Natural killer cell treated with Interleukin-12 subunit alpha and Interleukin-12 subunit beta and Interleukin-15 and Interleukin-18, amount 100 ng/mL, for 72 hours (primary cell): ENCODE data around the gene USP24. TPM values are rescaled to one million over a fixed set of nuclear protein-coding genes. Genes with fewer than 3 reads are reported as not detected.

Experiments
- ATAC-seq, 2 donors: fragments of 150-1000 bp; cut with Tn5 transposase in 1 of 2; sonication (Bioruptor Pico), chemical (Tn5 transposase) in 1 of 2; 2 replicates each; pipeline ENCODE4 v1.10.0; 2021
- DNase-seq: peaks from one replicate; pipeline ENCODE4 v3.0.0; 2022; ENCODE audit warnings: low spot score
- H3K27ac Mint-ChIP-seq, 2 donors: 1 replicate in 1 of 2; 2 replicates in 1 of 2; pipeline ENCODE4 v1.8.0; 2022; ENCODE audit warnings: mixed read lengths in 2 of 2, mild to moderate bottlenecking in 1 of 2, moderate library complexity in 1 of 2
- H3K27me3 Mint-ChIP-seq, 2 donors: 1 replicate in 1 of 2; 2 replicates in 1 of 2; pipeline ENCODE4 v1.8.0; 2022; ENCODE audit warnings: mixed read lengths in 2 of 2
- H3K36me3 Mint-ChIP-seq: one replicate; pipeline ENCODE4 v1.8.0; 2022; ENCODE audit warnings: mixed read lengths
- H3K4me1 Mint-ChIP-seq, 2 donors: 1 replicate in 1 of 2; 2 replicates in 1 of 2; pipeline ENCODE4 v1.8.0; 2022; ENCODE audit warnings: low read depth in 2 of 2, mixed read lengths in 2 of 2, mild to moderate bottlenecking in 1 of 2
- H3K4me3 Mint-ChIP-seq: one replicate; pipeline ENCODE4 v1.8.0; 2022; ENCODE audit warnings: mixed read lengths
- H3K9me3 Mint-ChIP-seq: 2 replicates; pipeline ENCODE4 v1.8.0; 2022; ENCODE audit warnings: mixed read lengths
- total RNA-seq, 2 donors: library from RNA; stranded (reverse); gene quantifications; one replicate each; pipeline ENCODE4 v1.2.3, GENCODE V29; 2022

USP24 gene
- total RNA-seq, 2 donors from 2014 or later = 66.8 to 83.1 TPM

DNA sequence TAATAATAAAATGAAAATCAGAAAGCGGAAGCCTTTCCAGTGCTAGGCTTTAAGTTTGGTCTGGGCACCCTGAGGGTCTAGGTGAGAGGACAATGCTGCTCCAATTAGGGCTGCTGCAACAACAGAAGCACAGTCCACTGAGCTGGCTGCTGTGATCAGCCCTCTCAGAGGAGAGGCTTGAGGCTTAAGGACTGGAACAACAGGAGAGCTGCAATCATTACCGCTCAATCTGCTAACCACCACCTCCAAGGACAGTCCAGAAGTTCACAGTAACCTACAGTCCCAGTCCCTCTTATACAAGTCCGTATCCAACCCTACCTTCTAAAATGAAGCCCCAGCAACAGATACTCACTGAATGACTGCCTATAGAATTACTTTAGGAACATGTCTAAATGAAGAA is 62.1 kb downstream of the USP24 start:
- Mint-ChIP-seq H3K27me3 (no peaks in the 10 kb centered on the region), H3K36me3 (peaks cover 28% of the 10 kb centered on the region), H3K4me3 (no peak overlapping the region), H3K4me1 (peaks cover 16 to 18% of the 10 kb centered on the region in 2 donors), H3K27ac (peak overlapping the region; percentile 91 to 94), H3K9me3 (no peaks in the 10 kb centered on the region)
- DNase-seq = no peak
- no peak for ATAC-seq

DNA sequence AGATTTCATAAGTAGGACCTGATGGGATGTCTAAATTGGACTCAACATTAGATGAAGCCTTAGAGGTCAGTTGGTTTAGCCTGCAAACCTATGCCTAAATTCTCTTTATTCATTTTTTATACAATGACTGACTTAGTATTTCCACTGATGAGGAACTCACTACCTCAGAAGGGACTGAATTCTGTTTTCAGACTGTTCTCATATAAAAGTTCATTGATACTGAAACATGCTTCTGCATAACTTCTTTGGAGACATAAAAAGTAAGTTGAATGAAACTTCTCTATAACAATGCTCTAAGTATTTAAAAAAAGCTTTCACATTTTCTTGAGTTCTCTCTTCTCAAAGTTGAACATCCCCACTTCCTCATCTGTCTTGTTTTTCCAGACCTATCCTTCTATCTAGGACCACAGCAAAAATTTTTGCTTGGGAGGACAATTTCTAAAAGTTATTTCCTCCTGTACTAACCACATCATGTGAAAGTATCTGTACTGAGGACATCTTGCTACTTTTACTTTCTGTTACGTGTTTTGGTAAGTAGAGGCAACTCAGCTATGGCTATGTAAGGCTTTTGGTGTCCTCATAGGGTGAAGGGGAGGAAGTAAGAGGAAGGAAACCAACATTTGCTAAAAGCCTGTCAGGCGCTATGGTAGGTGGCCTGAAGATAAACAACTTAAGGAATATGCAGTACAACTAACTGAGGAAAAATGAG is 64.1 kb downstream of the USP24 start:
- H3K27me3 Mint-ChIP-seq = no peaks in the 10 kb centered on the region
- no peaks in the 10 kb centered on the region for H3K9me3 Mint-ChIP-seq
- peaks cover 24% of the 10 kb centered on the region for H3K36me3 Mint-ChIP-seq
- H3K4me1 Mint-ChIP-seq = peaks cover 13 to 16% of the 10 kb centered on the region in 2 donors
- H3K4me3 Mint-ChIP-seq = peak overlapping the region; percentile 86
- ATAC-seq (peak; percentile 77 to 86), DNase-seq (no peak)
- peak overlapping the region; percentile 91 to 94 for H3K27ac Mint-ChIP-seq

DNA sequence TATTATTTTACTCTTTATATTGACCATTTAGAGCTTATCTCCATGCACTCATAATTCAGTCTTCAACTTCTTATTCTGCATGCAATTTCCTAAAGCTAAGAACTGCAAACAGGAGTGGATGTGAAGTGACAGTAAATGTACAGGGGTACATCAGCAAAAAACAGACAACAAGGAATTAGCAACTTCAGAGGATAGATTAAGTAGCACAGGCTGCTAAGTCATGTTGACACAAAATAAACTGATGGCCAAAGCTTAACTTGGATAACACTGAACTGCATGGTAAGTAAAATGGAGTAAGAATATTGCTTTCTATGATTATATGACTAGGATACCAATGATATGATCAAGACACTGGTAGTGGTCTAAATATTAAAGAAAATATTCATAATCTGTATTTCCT is 66.5 kb downstream of the USP24 start:
- peaks cover 10 to 13% of the 10 kb centered on the region in 2 donors for H3K4me1 Mint-ChIP-seq
- DNase-seq (no peak), ATAC-seq (no peak)
- H3K36me3 Mint-ChIP-seq = peaks cover 14% of the 10 kb centered on the region
- no peak overlapping the region for H3K27ac Mint-ChIP-seq
- H3K9me3 Mint-ChIP-seq = no peaks in the 10 kb centered on the region
- no peak overlapping the region for H3K4me3 Mint-ChIP-seq
- no peaks in the 10 kb centered on the region for H3K27me3 Mint-ChIP-seq

DNA sequence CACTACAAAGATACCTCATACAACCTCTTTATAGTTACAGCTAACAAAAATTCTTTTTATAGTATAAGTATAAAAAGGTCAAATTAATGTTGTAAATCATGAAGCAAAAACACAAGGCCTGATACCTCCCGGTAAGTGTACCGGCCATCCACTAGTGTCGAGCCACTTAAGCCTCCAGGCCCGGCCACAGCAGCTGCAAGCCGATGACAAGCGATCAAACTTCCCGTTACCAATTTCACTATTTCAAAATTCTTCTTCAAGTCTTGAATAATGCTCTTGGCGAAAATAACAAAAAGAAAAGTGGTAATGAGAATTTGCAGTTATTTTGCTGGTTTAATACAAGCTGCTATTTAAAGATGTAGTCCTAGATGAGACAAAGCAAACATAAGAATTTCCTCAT is 67.6 kb downstream of the USP24 start:
- Mint-ChIP-seq H3K27me3 (no peaks in the 10 kb centered on the region), H3K9me3 (no peaks in the 10 kb centered on the region), H3K4me1 (peaks cover 10 to 13% of the 10 kb centered on the region in 2 donors), H3K4me3 (no peak overlapping the region), H3K36me3 (peaks cover 13% of the 10 kb centered on the region), H3K27ac (no peak overlapping the region)
- DNase-seq (no peak), ATAC-seq (no peak)

DNA sequence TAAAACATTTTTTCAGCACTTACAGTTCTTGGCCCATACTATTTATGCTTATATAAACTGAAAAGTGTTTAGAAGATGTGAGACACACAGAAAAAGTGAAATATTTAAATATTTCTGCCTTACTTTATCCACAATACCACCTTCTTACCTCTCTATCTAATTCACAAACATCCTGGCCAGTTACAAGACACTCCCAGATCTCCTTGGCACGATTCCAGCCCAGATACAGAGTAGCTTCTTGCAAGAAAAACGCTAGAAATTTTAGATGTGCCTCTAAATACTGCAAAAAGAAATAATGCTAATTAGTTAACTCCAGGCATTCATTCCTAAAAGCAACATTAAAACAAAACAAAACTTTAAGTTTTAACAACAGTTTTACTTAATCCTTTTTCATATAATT is 68.4 kb downstream of the USP24 start:
- ATAC-seq = no peak
- Mint-ChIP-seq H3K27me3 (no peaks in the 10 kb centered on the region), H3K9me3 (no peaks in the 10 kb centered on the region), H3K27ac (no peak overlapping the region), H3K36me3 (peaks cover 19% of the 10 kb centered on the region), H3K4me3 (no peak overlapping the region), H3K4me1 (peaks cover 9 to 15% of the 10 kb centered on the region in 2 donors)
- no peak for DNase-seq

DNA sequence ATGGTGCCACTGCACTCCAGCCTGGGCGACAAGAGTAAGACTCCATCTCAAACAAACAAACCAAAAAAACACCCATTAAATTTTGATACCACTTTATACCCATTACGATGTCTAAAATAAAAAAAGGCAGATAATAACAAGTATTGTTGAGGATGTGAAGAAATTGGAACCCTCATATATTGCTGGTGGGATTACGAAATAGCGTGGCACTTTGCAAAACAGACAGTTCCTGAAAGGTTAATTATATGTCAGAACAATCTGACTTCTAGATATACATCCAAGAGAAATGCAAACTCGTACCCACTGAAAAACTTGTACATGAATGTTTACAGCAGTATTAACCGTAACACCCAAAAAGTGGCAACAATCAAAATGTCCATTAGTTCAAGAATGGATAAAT is 70.3 kb downstream of the USP24 start:
- no peaks in the 10 kb centered on the region for H3K9me3 Mint-ChIP-seq
- H3K27me3 Mint-ChIP-seq = no peaks in the 10 kb centered on the region
- DNase-seq (no peak), ATAC-seq (no peak)
- H3K36me3 Mint-ChIP-seq = peaks cover 15% of the 10 kb centered on the region
- H3K4me1 Mint-ChIP-seq = peaks cover 8 to 19% of the 10 kb centered on the region in 2 donors
- no peak overlapping the region for H3K27ac Mint-ChIP-seq
- no peak overlapping the region for H3K4me3 Mint-ChIP-seq

DNA sequence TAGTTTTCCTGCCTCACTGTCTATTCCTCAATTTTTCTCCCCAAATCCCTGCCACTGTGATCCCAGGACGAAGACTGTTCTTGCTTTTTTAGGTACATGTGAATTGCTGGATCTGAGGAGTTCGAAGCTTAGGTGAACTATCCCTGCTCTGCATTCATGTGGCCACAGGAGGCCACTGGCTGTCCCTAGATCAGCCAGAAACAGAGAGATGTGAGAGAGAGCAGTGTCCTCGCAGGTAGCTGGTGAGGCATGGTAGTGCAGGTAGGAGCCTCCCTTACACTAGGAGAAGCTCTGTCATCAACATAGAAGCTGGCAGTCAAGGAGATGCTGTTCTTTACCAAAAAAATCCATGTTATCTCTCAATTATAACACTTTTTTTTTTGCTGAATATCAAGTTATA is 71.5 kb downstream of the USP24 start:
- Mint-ChIP-seq H3K36me3 (peaks cover 15% of the 10 kb centered on the region), H3K27me3 (no peaks in the 10 kb centered on the region), H3K4me1 (peaks cover 13 to 19% of the 10 kb centered on the region in 2 donors), H3K9me3 (no peaks in the 10 kb centered on the region), H3K4me3 (no peak overlapping the region), H3K27ac (peak overlapping the region in 1 of 2 donors; percentile 64)
- ATAC-seq (no peak), DNase-seq (no peak)

DNA sequence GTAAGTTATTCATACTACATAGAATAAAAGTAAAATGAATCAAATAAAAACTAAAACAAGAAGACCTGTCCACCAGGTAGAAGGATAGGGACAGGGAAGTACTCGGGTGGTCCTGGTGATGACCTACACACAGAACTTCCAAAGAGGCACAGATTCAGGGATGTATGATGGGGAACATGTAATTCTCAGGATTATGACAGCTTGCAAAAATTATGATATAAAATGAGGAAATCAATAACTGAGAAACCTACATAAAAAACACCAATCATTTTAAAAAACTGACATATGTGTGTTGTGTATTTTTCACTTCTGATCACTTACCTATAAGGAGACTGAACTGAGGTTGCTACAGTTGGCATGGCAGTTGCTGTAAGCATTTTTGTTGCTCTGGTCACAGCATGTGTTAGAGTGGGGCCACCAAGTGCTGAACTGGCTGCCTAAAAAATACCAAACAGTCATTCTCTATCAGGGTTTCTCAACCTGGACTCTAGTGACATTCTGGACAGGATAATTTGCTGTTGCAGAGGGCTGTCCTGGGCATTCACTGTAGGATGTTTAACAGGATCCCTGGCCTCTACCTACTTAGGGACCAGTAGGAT is 73.8 kb downstream of the USP24 start:
- DNase-seq (no peak), ATAC-seq (no peak)
- Mint-ChIP-seq H3K36me3 (peaks cover 15% of the 10 kb centered on the region), H3K27me3 (no peaks in the 10 kb centered on the region), H3K9me3 (no peaks in the 10 kb centered on the region), H3K4me3 (no peak overlapping the region), H3K4me1 (peaks cover 13 to 19% of the 10 kb centered on the region in 2 donors), H3K27ac (no peak overlapping the region)

DNA sequence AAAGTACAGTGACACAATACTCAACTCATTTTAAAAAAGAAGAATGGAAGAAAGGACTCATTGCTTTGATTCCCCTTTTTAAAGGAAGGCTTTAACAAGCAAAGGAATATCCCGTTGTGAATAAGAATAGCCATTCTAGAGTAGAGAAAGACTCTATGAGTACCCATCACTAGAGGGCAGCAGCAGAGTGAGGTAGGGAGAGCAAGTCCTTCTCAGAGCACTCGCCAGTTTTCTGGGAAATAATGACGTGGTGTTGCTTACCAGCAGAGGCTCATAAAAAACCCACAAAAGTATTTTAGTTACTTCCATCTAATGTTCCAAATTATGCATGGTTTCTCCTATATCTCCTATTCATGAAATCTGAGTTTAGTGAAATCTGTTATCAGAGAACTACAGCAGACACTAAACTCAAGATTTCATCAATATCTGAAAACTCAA is 74.6 kb downstream of the USP24 start:
- no peaks in the 10 kb centered on the region for H3K9me3 Mint-ChIP-seq
- H3K4me3 Mint-ChIP-seq = peak overlapping the region; percentile 53
- ATAC-seq = peak; percentile 95
- peaks cover 13 to 19% of the 10 kb centered on the region in 2 donors for H3K4me1 Mint-ChIP-seq
- H3K27me3 Mint-ChIP-seq = no peaks in the 10 kb centered on the region
- DNase-seq = peak; percentile 88
- peaks cover 15% of the 10 kb centered on the region for H3K36me3 Mint-ChIP-seq
- H3K27ac Mint-ChIP-seq = no peak overlapping the region

DNA sequence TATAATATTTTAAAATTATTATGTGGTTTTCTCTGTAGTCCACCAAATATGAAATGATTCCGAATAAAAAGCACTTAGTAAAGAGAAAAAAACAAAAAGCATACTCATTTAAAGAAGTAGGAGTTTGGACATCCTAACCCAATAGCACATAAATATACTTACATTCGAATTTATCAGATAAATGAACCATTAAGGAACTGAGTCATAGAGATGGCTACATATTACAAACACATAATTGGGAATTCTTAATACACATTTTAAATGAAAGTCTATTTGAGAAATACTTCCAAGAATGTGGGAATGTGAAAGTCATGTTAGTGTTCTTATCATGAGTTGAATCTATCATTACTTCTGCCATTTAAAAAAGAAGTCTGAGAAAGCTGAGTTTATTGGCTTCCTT is 75.0 kb downstream of the USP24 start:
- Mint-ChIP-seq H3K9me3 (no peaks in the 10 kb centered on the region), H3K4me3 (peak overlapping the region; percentile 53), H3K36me3 (peaks cover 12% of the 10 kb centered on the region), H3K27ac (no peak overlapping the region), H3K4me1 (peaks cover 13 to 19% of the 10 kb centered on the region in 2 donors), H3K27me3 (no peaks in the 10 kb centered on the region)
- no peak for ATAC-seq
- DNase-seq = no peak

DNA sequence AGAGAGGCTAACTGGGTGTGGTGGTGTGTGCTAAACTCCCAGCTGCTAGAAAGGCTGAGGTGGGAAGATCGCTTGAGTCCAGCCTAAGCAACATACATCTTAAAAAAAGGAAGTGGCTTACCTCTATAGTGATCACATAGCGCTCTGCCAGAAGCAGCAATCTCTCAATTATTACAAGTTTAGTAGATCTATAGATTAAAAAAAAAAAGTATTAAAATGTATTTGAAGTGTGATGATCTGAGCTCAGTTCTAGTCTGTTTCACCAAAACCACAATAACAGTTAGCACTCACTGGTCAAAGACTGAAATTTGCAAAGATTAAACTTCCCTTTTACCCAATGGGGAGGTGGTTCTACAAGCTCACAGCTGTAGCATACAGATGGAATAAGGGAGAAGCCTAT is 76.3 kb downstream of the USP24 start:
- ATAC-seq (peak; percentile 67), DNase-seq (no peak)
- Mint-ChIP-seq H3K27me3 (no peaks in the 10 kb centered on the region), H3K4me1 (peaks cover 13 to 19% of the 10 kb centered on the region in 2 donors), H3K36me3 (peaks cover 12% of the 10 kb centered on the region), H3K4me3 (peak overlapping the region; percentile 24), H3K9me3 (no peaks in the 10 kb centered on the region), H3K27ac (no peak overlapping the region)

DNA sequence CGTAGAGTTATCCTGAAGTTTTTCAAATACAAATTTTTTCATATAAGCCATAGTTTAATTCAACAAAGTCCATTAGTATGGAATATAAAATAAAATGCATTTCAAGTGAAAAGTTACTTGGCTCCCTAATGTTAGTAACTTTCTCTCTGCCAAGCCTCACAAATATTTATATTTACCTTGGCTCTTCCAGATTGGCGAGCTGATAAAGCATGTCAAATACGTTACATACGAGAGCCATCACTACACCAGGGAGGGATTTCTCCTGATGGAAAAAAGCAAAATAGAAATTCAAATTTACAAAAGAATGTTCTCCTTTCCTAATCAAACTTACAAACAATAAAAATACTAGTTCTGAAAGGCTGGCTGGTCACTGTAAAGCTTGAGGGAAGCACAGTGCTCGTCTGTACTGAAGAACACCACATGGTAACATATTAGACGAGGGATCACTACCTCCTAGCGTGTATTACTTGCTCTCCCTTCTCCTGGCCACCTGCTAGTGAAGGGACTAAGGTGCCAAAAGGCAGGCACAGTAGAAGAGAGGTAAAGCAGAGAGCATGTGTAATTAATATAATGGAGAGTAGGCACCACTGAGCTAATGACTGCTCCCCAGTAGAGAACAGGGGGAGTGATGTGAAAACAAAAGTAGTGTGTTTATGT is 80.9 kb downstream of the USP24 start:
- H3K36me3 Mint-ChIP-seq = peaks cover 18% of the 10 kb centered on the region
- no peaks in the 10 kb centered on the region for H3K9me3 Mint-ChIP-seq
- no peak for DNase-seq
- no peaks in the 10 kb centered on the region for H3K27me3 Mint-ChIP-seq
- H3K4me1 Mint-ChIP-seq = peaks cover 11 to 16% of the 10 kb centered on the region in 2 donors
- H3K4me3 Mint-ChIP-seq = no peak overlapping the region
- H3K27ac Mint-ChIP-seq = peak overlapping the region in 1 of 2 donors; percentile 68
- no peak for ATAC-seq

DNA sequence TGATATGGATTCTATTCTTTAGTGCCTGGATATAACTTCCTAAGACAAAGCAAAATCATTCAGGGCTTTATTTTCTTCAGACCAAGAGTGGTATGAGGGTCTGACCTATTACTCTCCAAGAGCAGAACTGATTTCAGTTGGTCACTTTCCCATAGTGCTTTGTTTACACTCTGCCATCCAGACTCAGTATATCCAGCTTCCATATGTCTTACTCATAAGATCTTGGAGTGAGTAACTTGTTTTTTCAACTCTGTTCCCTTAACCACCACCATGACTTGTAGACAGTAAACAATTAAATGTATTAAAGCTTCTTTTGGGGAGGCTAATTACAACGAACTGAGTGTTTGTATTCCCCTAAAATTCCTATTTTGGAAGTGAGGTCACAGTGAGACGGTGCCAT is 83.4 kb downstream of the USP24 start:
- no peaks in the 10 kb centered on the region for H3K9me3 Mint-ChIP-seq
- peaks cover 18 to 34% of the 10 kb centered on the region in 2 donors for H3K4me1 Mint-ChIP-seq
- DNase-seq (no peak), ATAC-seq (no peak)
- no peak overlapping the region for H3K4me3 Mint-ChIP-seq
- H3K36me3 Mint-ChIP-seq = peaks cover 28% of the 10 kb centered on the region
- H3K27me3 Mint-ChIP-seq = no peaks in the 10 kb centered on the region
- peak overlapping the region; percentile 36 to 61 for H3K27ac Mint-ChIP-seq

DNA sequence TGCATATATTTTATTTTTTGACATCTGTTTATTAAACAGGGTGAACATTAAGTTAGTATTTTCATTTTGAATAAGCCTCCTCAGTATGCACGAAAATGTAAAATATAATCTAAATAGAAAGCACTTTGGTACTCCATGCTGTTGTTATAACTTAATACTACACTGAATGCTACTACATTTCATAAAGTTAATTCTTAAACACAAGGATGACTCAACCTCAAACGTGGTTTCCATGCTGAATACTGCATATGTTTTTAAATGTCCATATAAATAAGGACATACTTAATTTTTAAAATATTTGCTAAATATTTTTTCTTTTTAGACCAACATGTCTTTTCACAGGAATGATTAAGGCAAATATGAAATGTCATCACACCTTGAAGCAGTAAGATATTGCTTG is 83.9 kb downstream of the USP24 start:
- peak overlapping the region; percentile 89 to 92 for H3K27ac Mint-ChIP-seq
- H3K9me3 Mint-ChIP-seq = no peaks in the 10 kb centered on the region
- H3K27me3 Mint-ChIP-seq = no peaks in the 10 kb centered on the region
- H3K4me1 Mint-ChIP-seq = peaks cover 24 to 39% of the 10 kb centered on the region in 2 donors
- ATAC-seq = no peak
- no peak overlapping the region for H3K4me3 Mint-ChIP-seq
- peaks cover 32% of the 10 kb centered on the region for H3K36me3 Mint-ChIP-seq
- no peak for DNase-seq
